NCI-H2081 treated with DMSO at 0.1 percent for 48 hours (cell line): ENCODE data around the gene CEP89.
"Not testable (repeated sequence)": the region's sequence is repeated elsewhere in the genome, so short reads cannot be mapped to it uniquely, and the experiment has no call there.

ENCODE experiments used
- DNase-seq: peaks from one replicate; lab custom pipeline; 2025; lab: John Stamatoyannopoulos, UW

CEP89 gene

DNA sequence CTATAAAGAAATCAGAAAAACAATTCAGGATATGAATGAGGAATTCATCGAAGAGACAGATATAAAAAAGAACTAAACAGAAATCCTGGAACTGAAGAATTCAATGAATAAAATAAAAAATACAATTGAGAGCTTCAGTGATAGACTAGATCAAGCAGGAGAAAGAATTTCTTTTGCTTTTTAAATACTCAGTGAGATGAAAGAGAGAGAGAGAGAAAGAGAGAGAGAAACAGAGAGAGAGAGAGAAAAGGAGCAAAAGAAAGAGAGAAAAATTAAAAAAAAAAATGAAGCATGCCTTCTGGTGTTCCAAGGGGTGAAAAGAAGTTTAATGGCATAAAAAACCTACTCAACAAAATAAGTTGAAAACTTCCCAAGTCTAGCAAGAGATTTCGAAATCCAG is 80.1 kb downstream of the CEP89 start:
- no peak for DNase-seq

DNA sequence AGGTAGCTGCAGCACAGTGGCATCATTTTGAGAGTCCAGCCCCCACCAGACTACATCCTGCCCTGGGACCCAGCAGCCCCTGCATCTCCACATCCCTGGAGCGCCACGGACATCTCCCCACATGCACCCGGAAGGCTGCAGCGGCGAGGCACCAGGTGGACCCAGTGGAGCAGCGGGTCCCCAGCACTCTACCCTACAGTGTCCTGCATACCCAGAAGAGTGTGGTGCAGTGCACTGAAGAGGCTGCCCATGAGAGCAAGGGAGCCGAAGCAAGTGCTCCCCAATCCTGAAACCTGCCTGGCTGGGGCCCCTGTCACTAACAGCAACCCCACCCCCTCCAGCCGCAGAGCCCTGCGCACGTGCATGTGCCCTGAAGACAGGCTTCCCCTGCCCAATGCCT is 80.9 kb downstream of the CEP89 start:
- no peak for DNase-seq

- DNase-seq, result no peak
Measured at GRCh38 chr19:32890326-32890725, 81.4 kb downstream of the CEP89 start.

- DNase-seq, result no peak
Measured at GRCh38 chr19:32889137-32889934, 82.4 kb downstream of the CEP89 start.

GRCh38 chr19:32887572-32888215 is 84.1 kb downstream of the CEP89 start:
- no peak for DNase-seq

GRCh38 chr19:32886241-32886640 is 85.5 kb downstream of the CEP89 start:
- DNase-seq, result no peak

GRCh38 chr19:32885255-32885654 is 86.5 kb downstream of the CEP89 start:
- DNase-seq, result not testable (repeated sequence)

GRCh38 chr19:32881766-32882165 is 90.0 kb downstream of the CEP89 start:
- DNase-seq, result no peak

- no peak for DNase-seq
Measured at GRCh38 chr19:32880622-32881021, 91.1 kb downstream of the CEP89 start.

DNA sequence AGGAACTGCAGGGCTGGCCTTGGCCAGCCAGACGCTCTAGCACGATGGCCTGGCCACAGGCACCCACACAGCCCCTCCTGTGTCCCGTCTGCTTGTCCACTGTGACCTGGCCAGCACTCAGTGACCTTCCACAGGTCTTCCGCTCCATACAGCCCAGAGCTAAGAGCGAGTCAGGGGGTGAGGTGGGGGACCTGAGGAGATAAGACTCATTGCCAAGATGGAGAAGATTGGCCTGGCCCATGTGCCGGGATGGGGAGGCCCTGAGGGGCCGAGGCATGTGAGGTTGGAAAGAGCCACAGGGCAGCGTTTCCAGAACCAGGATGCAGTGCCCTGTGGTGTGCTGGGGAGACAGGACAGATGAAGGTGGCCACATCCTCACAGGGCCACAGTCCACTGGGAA is 92.0 kb downstream of the CEP89 start:
- DNase-seq, result no peak

DNA sequence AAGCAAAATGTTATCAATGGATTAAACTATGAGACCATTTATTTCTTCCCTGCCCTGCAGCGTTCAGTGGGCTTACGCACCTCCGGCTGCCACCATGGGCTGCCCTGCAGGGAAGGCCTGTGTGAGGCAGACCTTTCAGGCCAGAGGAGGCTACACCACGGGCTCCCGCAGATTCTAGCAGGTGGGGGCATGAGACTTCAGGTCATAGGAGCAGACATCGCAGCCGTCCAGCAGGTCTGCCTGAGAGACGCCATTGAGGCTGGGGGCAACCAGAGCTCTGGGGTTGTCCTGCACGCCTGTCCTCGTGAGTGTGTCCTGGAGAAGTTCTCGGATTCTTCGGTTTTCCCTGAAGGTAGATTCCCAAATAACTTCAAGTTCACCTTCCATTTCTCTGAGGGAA is 92.8 kb downstream of the CEP89 start:
- no peak for DNase-seq

GRCh38 chr19:32877977-32878745 is 93.6 kb downstream of the CEP89 start:
- DNase-seq, result no peak

DNA sequence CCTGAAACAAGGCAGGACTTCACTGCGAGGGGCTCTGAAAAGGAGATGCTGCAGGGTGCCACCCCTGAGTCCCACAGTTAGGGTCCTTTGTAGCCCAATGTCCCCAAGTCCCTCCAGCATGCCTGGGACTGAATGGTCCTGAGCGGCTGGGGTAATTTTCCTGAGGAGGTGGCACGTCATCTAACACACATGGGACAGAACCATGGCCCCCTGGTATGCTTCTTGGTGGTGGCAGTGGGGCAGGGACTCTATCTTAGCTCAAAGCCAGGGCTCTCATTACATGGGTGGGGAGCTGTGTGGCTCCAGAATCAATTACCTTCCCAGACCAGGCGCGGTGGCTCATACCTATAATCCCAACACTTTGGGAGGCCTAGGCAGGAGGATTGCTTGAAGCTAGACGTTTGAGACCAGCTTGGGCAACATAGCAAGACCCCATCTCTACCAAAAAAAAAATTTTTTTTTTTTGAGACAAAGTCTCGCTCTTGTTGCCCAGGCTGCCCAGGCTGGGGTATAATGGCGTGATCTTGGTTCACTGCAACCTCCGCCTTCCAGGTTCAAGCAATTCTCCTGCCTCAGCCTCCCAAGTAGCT is 94.3 kb downstream of the CEP89 start:
- no peak for DNase-seq

GRCh38 chr19:32876919-32877285 is 94.9 kb downstream of the CEP89 start:
- no peak for DNase-seq

GRCh38 chr19:32876236-32876918 is 95.4 kb downstream of the CEP89 start:
- no peak for DNase-seq

GRCh38 chr19:32875428-32875827 is 96.3 kb downstream of the CEP89 start:
- DNase-seq, result no peak

- no peak for DNase-seq
Measured at GRCh38 chr19:32874605-32875004, 97.2 kb downstream of the CEP89 start.

GRCh38 chr19:32873247-32873959 is 98.4 kb downstream of the CEP89 start:
- no peak for DNase-seq

DNA sequence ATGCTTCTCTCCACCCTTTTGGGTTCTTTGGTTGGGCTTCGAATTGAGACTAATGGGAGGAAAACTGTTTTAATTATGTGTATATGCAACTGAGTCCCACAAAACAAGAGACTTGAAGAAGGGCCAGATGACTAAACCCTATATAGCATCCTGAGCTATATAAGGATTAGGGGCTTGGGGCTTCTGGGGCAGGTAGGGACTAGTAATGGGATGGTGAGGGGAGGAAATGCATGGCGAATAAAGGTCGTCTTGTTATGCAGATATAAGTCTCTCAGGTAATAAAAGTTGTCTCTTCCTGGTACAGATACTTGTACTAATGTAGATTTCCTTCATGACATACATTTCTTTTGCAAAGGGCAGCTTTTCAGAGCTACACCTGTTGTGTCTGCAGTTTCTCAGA is 99.4 kb downstream of the CEP89 start:
- DNase-seq, result no peak

DNA sequence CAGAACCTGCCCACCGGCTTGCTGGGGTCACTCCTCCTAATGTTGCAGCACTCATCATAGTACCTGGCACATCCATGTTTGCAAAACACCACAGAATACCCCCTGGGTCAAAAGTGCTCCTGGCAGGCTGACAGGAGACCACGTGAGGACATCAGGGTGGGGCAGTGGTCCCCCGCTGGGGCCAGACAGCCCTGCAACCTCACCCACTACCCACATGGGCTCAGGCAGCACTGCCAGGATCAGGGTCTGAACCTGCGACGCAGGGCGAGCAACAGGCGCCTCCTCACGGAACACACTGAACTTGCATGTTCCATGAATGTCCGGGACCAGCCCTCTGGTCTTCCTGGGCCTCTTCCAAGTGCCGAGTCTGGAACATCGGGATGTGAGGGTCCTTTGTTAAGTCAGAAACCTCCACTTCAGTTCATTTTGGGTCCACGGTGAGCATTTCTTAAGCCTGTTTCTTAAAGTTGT is 100.7 kb downstream of the CEP89 start:
- DNase-seq, result no peak

DNA sequence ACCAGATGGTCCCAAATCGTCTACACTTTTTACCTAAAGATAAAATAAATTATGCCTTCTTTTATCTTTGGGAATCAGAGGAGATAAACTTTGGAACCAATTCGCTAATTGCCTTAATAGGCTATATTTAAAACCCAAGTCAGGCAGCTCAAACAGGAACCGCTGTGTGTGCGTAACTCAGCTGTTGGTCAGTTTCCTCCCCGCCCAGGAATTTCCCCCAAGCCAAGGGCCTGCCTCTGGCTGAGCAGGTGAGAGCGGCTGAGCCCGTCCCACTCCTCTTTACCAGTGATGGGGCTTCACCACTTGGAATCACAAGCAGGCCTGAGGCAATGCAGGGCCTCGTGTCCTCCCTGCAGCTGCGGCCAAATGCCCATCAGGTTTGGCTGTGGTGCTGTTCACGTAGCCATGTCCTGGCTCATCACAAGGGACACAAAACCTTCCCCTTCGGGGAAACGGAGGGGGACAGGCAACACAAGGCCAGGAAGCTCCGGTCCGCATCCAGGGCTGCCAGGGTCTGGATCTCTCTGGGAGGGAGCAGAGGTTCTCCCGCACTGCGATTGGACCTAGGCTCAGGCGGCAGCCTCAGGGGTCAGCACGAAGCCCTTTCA is 101.7 kb downstream of the CEP89 start:
- no peak for DNase-seq
